Neuronal stem cell (in vitro differentiated cells): Measurements from ENCODE around the gene ELOVL7.

Experiments used
- DNase-seq: peaks from one replicate; pipeline ENCODE4 v3.0.0-alpha.2; 2013; ENCODE audit warnings: low spot score
- H2AFZ ChIP-seq: one replicate; pipeline ENCODE4 v1.6.1; 2013; ENCODE audit warnings: mild to moderate bottlenecking, low read length, inconsistent platforms
- H2AK5ac ChIP-seq: 2 replicates; pipeline ENCODE4 v1.6.1; 2013; ENCODE audit warnings: low read depth, mild to moderate bottlenecking, inconsistent platforms, low read length, moderate library complexity, mixed read lengths
- H2BK120ac ChIP-seq: 2 replicates; pipeline ENCODE4 v1.6.1; 2013; ENCODE audit warnings: low read depth, mild to moderate bottlenecking, inconsistent platforms, low read length, moderate library complexity, mixed read lengths
- H2BK12ac ChIP-seq: one replicate; pipeline ENCODE4 v1.6.1; 2013; ENCODE audit warnings: low read length, inconsistent platforms
- H2BK15ac ChIP-seq: 2 replicates; pipeline ENCODE4 v1.6.1; 2013; ENCODE audit warnings: mild to moderate bottlenecking, low read length, inconsistent platforms, mixed read lengths
- H2BK5ac ChIP-seq: one replicate; pipeline ENCODE4 v1.6.1; 2013; ENCODE audit warnings: inconsistent platforms, mild to moderate bottlenecking, low read length, moderate library complexity
- H3K14ac ChIP-seq: one replicate; pipeline ENCODE4 v1.6.1; 2013; ENCODE audit warnings: low read length, inconsistent platforms
- H3K18ac ChIP-seq: 2 replicates; pipeline ENCODE4 v1.6.1; 2013; ENCODE audit warnings: low read length, inconsistent platforms
- H3K23ac ChIP-seq: 2 replicates; pipeline ENCODE4 v1.6.1; 2013; ENCODE audit warnings: low read depth, mild to moderate bottlenecking, mixed read lengths, low read length, inconsistent platforms; ENCODE audit not compliant: poor library complexity
- H3K27ac ChIP-seq: replicated peaks from 3 replicates; pipeline ENCODE4 v1.5.1; 2013; ENCODE audit warnings: low read length, inconsistent platforms
- H3K27me3 ChIP-seq, 3 experiments: 2 replicates each; pipeline ENCODE4 v1.6.1; 2013; ENCODE audit warnings: low read length in 3 of 3, mild to moderate bottlenecking in 2 of 3, inconsistent platforms in 1 of 3, low read depth in 1 of 3, mixed read lengths in 1 of 3, moderate library complexity in 1 of 3; ENCODE audit not compliant: control insufficient read depth in 3 of 3, insufficient read depth in 3 of 3
- H3K36me3 ChIP-seq, 2 donors: replicated peaks in 1 of 2; 2 replicates each; pipeline ENCODE4 v1.6.1; 2013; ENCODE audit warnings: low read length in 2 of 2; ENCODE audit not compliant: control insufficient read depth in 2 of 2, insufficient read depth in 2 of 2
- H3K4ac ChIP-seq: 2 replicates; pipeline ENCODE4 v1.6.1; 2013; ENCODE audit warnings: inconsistent platforms, mild to moderate bottlenecking, low read length, moderate library complexity
- H3K4me1 ChIP-seq, 2 donors: 1 replicate in 1 of 2; 2 replicates in 1 of 2; pipeline ENCODE4 v1.6.1; 2013; ENCODE audit warnings: low read length in 2 of 2, low read depth in 1 of 2; ENCODE audit not compliant: control insufficient read depth in 2 of 2, insufficient read depth in 1 of 2
- H3K4me2 ChIP-seq: one replicate; pipeline ENCODE4 v1.6.1; 2013; ENCODE audit warnings: mild to moderate bottlenecking, low read length, inconsistent platforms; ENCODE audit not compliant: insufficient read depth, poor library complexity, severe bottlenecking
- H3K4me3 ChIP-seq, 2 donors: 2 replicates each; pipeline ENCODE4 v1.5.1; 2013; ENCODE audit warnings: low read length in 2 of 2, mild to moderate bottlenecking in 2 of 2, inconsistent platforms in 1 of 2, moderate library complexity in 1 of 2
- H3K79me1 ChIP-seq: one replicate; pipeline ENCODE4 v1.6.1; 2013; ENCODE audit warnings: low read depth, mild to moderate bottlenecking, inconsistent platforms, low read length, moderate library complexity
- H3K9ac ChIP-seq: one replicate; pipeline ENCODE4 v1.6.1; 2013; ENCODE audit warnings: mild to moderate bottlenecking, low read depth, low read length, inconsistent platforms; ENCODE audit not compliant: poor library complexity
- H3K9me3 ChIP-seq, 2 donors: replicated peaks in 1 of 2; 2 replicates each; pipeline versions ENCODE3 to v1.6.1; 2013; ENCODE audit warnings: low read length in 2 of 2, mild to moderate bottlenecking in 2 of 2, inconsistent platforms in 1 of 2, low read depth in 1 of 2, mixed read lengths in 1 of 2, moderate library complexity in 1 of 2; ENCODE audit not compliant: control insufficient read depth in 2 of 2, insufficient read depth in 1 of 2
- H4K8ac ChIP-seq: one replicate; pipeline ENCODE4 v1.6.1; 2013; ENCODE audit warnings: low read depth, mild to moderate bottlenecking, inconsistent platforms, low read length, moderate library complexity
- H4K91ac ChIP-seq: one replicate; pipeline ENCODE4 v1.6.1; 2013; ENCODE audit warnings: low read length, low read depth, mild to moderate bottlenecking, inconsistent platforms; ENCODE audit not compliant: poor library complexity
- WGBS, 2 donors: extraction: QIAGEN DNeasy Blood & Tissue Kit; methylation state at CpG; one replicate each; pipeline ENCODE4 v1.1.7; 2013; ENCODE audit warnings: missing lambda C conversion rate in 2 of 2, mixed read lengths in 1 of 2; ENCODE audit not compliant: insufficient read length in 2 of 2, insufficient replicate concordance in 1 of 2; ENCODE audit errors: extremely low coverage in 2 of 2; 5-methylcytosine and 5-hydroxymethylcytosine counted together

Gene ELOVL7

DNA sequence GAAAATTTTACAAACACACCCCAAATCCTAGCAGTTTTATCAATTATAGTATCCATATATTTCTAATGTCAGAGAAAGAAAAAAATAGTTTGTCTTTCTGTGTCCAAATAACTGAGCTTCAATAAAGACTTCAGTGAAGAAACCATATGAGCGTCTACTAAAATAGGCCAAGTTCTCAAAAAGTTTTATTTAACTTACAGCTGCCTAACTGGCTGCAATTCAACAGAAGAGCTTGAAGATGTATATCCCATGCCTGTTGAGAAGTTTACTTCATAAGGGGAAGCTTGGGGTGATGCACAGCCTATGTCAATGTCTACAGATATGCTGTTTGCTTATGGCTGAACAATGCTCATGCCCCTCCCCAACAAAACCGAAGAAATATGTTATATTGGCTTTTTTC lies 43.7 kb upstream of the ELOVL7 start:
- no peak overlapping the region for H3K18ac ChIP-seq

DNA sequence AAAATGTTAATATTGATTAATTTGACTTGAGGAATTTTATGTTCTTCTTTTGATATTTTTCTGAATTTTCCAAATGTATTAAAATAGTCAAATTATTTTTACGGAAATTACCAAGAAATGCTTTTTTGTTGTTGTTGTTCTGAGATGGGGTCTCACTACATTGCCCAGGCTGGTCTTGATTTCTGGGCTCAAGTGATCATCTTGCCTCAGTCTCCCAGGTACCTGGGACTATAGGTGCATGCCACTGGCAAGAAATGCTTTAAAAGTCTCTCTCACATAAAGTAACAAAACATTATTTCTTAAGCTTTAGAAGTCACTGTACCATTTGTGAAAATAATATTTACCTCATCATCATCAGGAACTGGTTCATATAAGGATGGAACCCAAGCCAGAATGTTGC lies 43.0 kb upstream of the ELOVL7 start:
- no peak overlapping the region for H3K4me2 ChIP-seq
- H3K18ac ChIP-seq = no peak overlapping the region
- peaks cover 2 to 36% of the 10 kb centered on the region in 2 donors for H3K36me3 ChIP-seq
- no peak overlapping the region for H2AFZ ChIP-seq
- no peak overlapping the region for H2BK15ac ChIP-seq
- no peak overlapping the region for H2BK12ac ChIP-seq
- no peaks in the 10 kb centered on the region for H3K27me3 ChIP-seq
- H4K8ac ChIP-seq = no peak overlapping the region
- H2BK120ac ChIP-seq = no peak overlapping the region
- H3K14ac ChIP-seq = no peak overlapping the region
- no peak overlapping the region for H2AK5ac ChIP-seq
- H3K79me1 ChIP-seq = no peaks in the 10 kb centered on the region
- H4K91ac ChIP-seq = no peak overlapping the region
- H2BK5ac ChIP-seq = no peak overlapping the region
- no peak overlapping the region for H3K4me3 ChIP-seq
- WGBS, 2 donors = no CpG with 5 or more reads among the region's 1 CpG
- no peak for DNase-seq
- H3K27ac ChIP-seq = no peak overlapping the region
- H3K4me1 ChIP-seq = no peaks in the 10 kb centered on the region
- no peak overlapping the region for H3K9ac ChIP-seq
- H3K23ac ChIP-seq = no peak overlapping the region
- peaks cover 0 to 6% of the 10 kb centered on the region in 2 donors for H3K9me3 ChIP-seq
- H3K4ac ChIP-seq = no peak overlapping the region

More for the DNA sequence above, 43.7 kb upstream of the ELOVL7 start:
- Histone ChIP-seq H3K4me1 (no peaks in the 10 kb centered on the region), H4K8ac (no peak overlapping the region), H3K36me3 (peaks cover 6 to 42% of the 10 kb centered on the region in 2 donors), H4K91ac (no peak overlapping the region), H2AFZ (no peak overlapping the region), H3K23ac (no peak overlapping the region), H2BK15ac (no peak overlapping the region), H2BK12ac (no peak overlapping the region), H2BK5ac (no peak overlapping the region), H2BK120ac (no peak overlapping the region), H3K9me3 (peaks cover 2 to 6% of the 10 kb centered on the region in 2 donors), H3K4me3 (no peak overlapping the region), H3K27ac (no peak overlapping the region), H3K79me1 (no peaks in the 10 kb centered on the region), H3K9ac (no peak overlapping the region), H3K14ac (no peak overlapping the region), H3K4ac (no peak overlapping the region), H3K27me3 (no peaks in the 10 kb centered on the region), H3K4me2 (no peak overlapping the region), H2AK5ac (no peak overlapping the region)
- no peak for DNase-seq
- WGBS, 2 donors = no CpG with 5 or more reads among the region's 2 CpGs

DNA sequence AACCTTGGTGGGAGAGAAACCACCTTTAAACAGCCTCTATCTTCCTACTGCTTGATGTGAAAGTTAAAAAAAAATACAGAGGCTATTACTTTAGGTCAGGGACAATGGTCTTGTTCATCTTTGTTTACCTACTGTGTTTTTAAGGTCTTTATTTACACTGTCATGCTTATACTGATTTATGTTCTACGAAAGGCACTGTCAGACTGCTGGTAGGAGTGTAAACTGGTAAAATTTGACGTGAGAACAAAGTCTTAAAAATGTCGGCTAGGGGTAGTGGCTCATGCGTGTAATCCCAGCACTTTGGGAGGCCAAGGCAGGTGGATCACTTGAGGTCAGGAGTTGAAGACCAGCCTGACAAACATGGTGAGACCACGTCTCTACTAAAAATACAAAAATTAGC lies 42.1 kb upstream of the ELOVL7 start:
- no peak overlapping the region for H3K4ac ChIP-seq
- no peaks in the 10 kb centered on the region for H3K79me1 ChIP-seq
- no peak for DNase-seq
- H3K4me1 ChIP-seq = no peaks in the 10 kb centered on the region
- H3K9me3 ChIP-seq = peaks cover 0 to 10% of the 10 kb centered on the region in 2 donors
- H2BK12ac ChIP-seq = no peak overlapping the region
- no peak overlapping the region for H2AFZ ChIP-seq
- no peak overlapping the region for H3K27ac ChIP-seq
- H3K36me3 ChIP-seq = peaks cover 0 to 36% of the 10 kb centered on the region in 2 donors
- H3K18ac ChIP-seq = no peak overlapping the region
- no peak overlapping the region for H3K4me2 ChIP-seq
- H3K9ac ChIP-seq = no peak overlapping the region
- no peak overlapping the region for H2BK5ac ChIP-seq
- H2AK5ac ChIP-seq = no peak overlapping the region
- H3K27me3 ChIP-seq = no peaks in the 10 kb centered on the region
- H3K14ac ChIP-seq = no peak overlapping the region
- H2BK120ac ChIP-seq = no peak overlapping the region
- no peak overlapping the region for H4K8ac ChIP-seq
- H3K4me3 ChIP-seq = no peak overlapping the region
- no CpG with 5 or more reads among the region's 5 CpGs for WGBS, 2 donors
- H2BK15ac ChIP-seq = no peak overlapping the region
- no peak overlapping the region for H3K23ac ChIP-seq
- no peak overlapping the region for H4K91ac ChIP-seq

DNA sequence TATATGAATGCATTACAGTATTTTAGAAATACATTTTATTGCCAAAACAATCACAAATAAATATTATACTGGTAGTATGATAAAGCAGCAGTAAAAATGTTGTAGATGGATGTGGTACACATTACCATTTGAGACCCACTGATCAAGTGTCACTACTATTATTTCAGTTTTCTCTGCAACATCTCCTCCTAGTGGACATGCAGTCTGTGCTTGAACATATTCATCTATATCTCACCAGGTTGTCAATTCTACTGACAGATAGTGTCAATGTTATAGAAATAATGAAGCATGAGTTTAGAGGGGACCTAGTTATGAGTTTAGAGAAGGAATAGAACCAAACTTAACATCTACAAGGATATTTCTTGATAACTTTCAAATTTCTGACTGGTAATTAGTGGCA lies 39.2 kb upstream of the ELOVL7 start:
- no peak overlapping the region for H2AFZ ChIP-seq
- no peak for DNase-seq
- no peak overlapping the region for H2BK15ac ChIP-seq
- H3K4me3 ChIP-seq = no peak overlapping the region
- H2BK5ac ChIP-seq = no peak overlapping the region
- H3K4ac ChIP-seq = no peak overlapping the region
- H3K4me2 ChIP-seq = no peak overlapping the region
- H3K23ac ChIP-seq = no peak overlapping the region
- H4K8ac ChIP-seq = no peak overlapping the region
- H3K36me3 ChIP-seq = peaks cover 0 to 19% of the 10 kb centered on the region in 2 donors
- no peak overlapping the region for H3K27ac ChIP-seq
- H2BK12ac ChIP-seq = no peak overlapping the region
- H3K18ac ChIP-seq = no peak overlapping the region
- no peak overlapping the region for H2AK5ac ChIP-seq
- no peaks in the 10 kb centered on the region for H3K4me1 ChIP-seq
- H2BK120ac ChIP-seq = no peak overlapping the region
- no peak overlapping the region for H3K9ac ChIP-seq
- H3K27me3 ChIP-seq = no peaks in the 10 kb centered on the region
- H3K79me1 ChIP-seq = no peaks in the 10 kb centered on the region
- no peak overlapping the region for H4K91ac ChIP-seq
- H3K14ac ChIP-seq = no peak overlapping the region
- H3K9me3 ChIP-seq = peaks cover 2 to 10% of the 10 kb centered on the region in 2 donors
